Hepatocyte (in vitro differentiated cells): ENCODE data around the gene MAP1LC3A.

Experiments
- EZH2 ChIP-seq: fragments of 200-600 bp; sonication (generic); IDR thresholded peaks from 2 replicates; pipeline ENCODE4 v1.6.1; 2016; ENCODE audit warnings: antibody characterized with exemption, mild to moderate bottlenecking, borderline replicate concordance
- EZH2phosphoT487 ChIP-seq: fragments of 200-600 bp; sonication (generic); IDR thresholded peaks from one replicate; pipeline ENCODE4 v1.6.1; 2018; ENCODE audit warnings: antibody characterized with exemption, mild to moderate bottlenecking, low read depth, moderate library complexity; ENCODE audit not compliant: unreplicated experiment, severe bottlenecking
- TF ChIP-seq, protein P1 (sequence below): fragments of 200-600 bp; sonication (generic); IDR thresholded peaks from 2 replicates; pipeline ENCODE4 v1.5.1; 2016; ENCODE audit warnings: antibody characterized with exemption, mild to moderate bottlenecking; ENCODE audit not compliant: poor library complexity

DNA sequence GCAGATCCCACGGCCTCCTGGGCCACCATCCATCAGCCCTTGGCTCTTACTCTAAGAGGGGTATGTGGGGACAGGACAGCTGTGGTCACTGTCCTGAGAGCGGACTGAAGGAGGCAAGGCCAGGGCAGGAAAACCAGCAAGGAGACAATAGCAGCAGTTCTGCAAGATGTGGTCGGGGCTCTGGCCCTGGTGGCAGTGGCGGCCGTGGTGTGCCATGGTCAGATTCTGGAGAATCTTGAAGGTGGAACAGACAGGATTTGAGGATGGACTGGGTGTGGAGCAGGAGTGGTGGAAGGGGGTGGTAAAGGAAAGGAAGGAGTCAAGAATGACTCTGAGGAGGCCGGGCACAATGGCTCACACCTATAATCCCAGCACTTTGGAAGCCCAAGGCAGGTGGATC lies 5.9 kb upstream of the MAP1LC3A start:
- TF ChIP-seq, protein P1, sequence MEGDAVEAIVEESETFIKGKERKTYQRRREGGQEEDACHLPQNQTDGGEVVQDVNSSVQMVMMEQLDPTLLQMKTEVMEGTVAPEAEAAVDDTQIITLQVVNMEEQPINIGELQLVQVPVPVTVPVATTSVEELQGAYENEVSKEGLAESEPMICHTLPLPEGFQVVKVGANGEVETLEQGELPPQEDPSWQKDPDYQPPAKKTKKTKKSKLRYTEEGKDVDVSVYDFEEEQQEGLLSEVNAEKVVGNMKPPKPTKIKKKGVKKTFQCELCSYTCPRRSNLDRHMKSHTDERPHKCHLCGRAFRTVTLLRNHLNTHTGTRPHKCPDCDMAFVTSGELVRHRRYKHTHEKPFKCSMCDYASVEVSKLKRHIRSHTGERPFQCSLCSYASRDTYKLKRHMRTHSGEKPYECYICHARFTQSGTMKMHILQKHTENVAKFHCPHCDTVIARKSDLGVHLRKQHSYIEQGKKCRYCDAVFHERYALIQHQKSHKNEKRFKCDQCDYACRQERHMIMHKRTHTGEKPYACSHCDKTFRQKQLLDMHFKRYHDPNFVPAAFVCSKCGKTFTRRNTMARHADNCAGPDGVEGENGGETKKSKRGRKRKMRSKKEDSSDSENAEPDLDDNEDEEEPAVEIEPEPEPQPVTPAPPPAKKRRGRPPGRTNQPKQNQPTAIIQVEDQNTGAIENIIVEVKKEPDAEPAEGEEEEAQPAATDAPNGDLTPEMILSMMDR: no peak
- TF ChIP-seq EZH2 (no peak), EZH2phosphoT487 (no peak)
